Hepatocyte (in vitro differentiated cells): ENCODE results near the gene PAXIP1.

Experiments used
- CTCF ChIP-seq: fragments of 200-600 bp; sonication (generic); IDR thresholded peaks from 2 replicates; pipeline ENCODE4 v1.5.1; 2016; ENCODE audit warnings: antibody characterized with exemption, mild to moderate bottlenecking; ENCODE audit not compliant: poor library complexity
- EZH2 ChIP-seq: fragments of 200-600 bp; sonication (generic); IDR thresholded peaks from 2 replicates; pipeline ENCODE4 v1.6.1; 2016; ENCODE audit warnings: antibody characterized with exemption, mild to moderate bottlenecking, borderline replicate concordance
- EZH2phosphoT487 ChIP-seq: fragments of 200-600 bp; sonication (generic); IDR thresholded peaks from one replicate; pipeline ENCODE4 v1.6.1; 2018; ENCODE audit warnings: antibody characterized with exemption, mild to moderate bottlenecking, low read depth, moderate library complexity; ENCODE audit not compliant: unreplicated experiment, severe bottlenecking

- TF ChIP-seq CTCF (no peak), EZH2 (no peak), EZH2phosphoT487 (no peak)
Observed at GRCh38 chr7:154931906-154932305, 71.0 kb downstream of the PAXIP1 start.
